Motor neuron (in vitro differentiated cells): ENCODE data around the gene FNDC1. TPM values are rescaled to one million over a fixed set of nuclear protein-coding genes. Genes with fewer than 3 reads are reported as not detected.

ENCODE experiments used
- total RNA-seq, 8 experiments: library from RNA; unstranded; fragments of 300-600 nt; gene quantifications; 2 replicates each; pipeline versions ENCODE4 v1.2.3 to v1.2.4, GENCODE V29; 2022

Gene FNDC1
- total RNA-seq, 8 experiments from 2014 or later = 0.05 to 50.8 (median 0.42) TPM

Other genes with a start within 250 kb of the FNDC1 start
- gene RSPH3, start 169.2 kb upstream of the FNDC1 start, total RNA-seq = 10 to 100 TPM in 1 of 8 experiments, 1 to 10 TPM in 7; 2.8 to 13.7 (median 4.7) TPM
- 1 to 10 TPM in 1 of 8 experiments, under 1 TPM in 7; 0.13 to 1.4 (median 0.26) TPM for gene TAGAP, start 124.4 kb upstream of the FNDC1 start, total RNA-seq